Measurements from ENCODE around the gene FAM186B.

- TF ChIP-seq CTCF (conservative IDR thresholded peaks at IDR 0.05; ENCODE audit: low read depth in 2 of 2) (no peak), EZH2phosphoT487 (IDR thresholded peaks at IDR 0.05; ENCODE audit: unreplicated experiment) (no peak), JUNB (IDR thresholded peaks at IDR 0.05; ENCODE audit: unreplicated experiment) (no peak), REST (IDR thresholded peaks at IDR 0.05; ENCODE audit: unreplicated experiment) (no peak), EZH2 (IDR thresholded peaks at IDR 0.05; ENCODE audit: low read depth, unreplicated experiment) (no peak), ZNF114 (CRISPR knock-in tag; IDR thresholded peaks at IDR 0.05) (no peak), POLR2AphosphoS5 (IDR thresholded peaks at IDR 0.05; ENCODE audit: low read depth) (no peak), ZNF331 (CRISPR knock-in tag; IDR thresholded peaks at IDR 0.05; ENCODE audit: low read depth) (no peak)
- TF ChIP-seq, protein P1, sequence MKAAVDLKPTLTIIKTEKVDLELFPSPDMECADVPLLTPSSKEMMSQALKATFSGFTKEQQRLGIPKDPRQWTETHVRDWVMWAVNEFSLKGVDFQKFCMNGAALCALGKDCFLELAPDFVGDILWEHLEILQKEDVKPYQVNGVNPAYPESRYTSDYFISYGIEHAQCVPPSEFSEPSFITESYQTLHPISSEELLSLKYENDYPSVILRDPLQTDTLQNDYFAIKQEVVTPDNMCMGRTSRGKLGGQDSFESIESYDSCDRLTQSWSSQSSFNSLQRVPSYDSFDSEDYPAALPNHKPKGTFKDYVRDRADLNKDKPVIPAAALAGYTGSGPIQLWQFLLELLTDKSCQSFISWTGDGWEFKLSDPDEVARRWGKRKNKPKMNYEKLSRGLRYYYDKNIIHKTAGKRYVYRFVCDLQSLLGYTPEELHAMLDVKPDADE (IDR thresholded peaks at IDR 0.05), result no peak
Observed at GRCh38 chr12:49646331-49646830, 40.9 kb upstream of the FAM186B start.

Measured in GM23338 (cell line).